ENCODE results near the gene COL24A1. TPM values are rescaled to one million over a fixed set of nuclear protein-coding genes. Genes with fewer than 3 reads are reported as not detected.

COL24A1 gene
- total RNA-seq, 4 donors from 2014 or later: 3.7 to 5.3 (median 4.4) TPM

- Histone ChIP-seq H3K27ac (replicated peaks in 1 of 4) (no peak overlapping the region), H3K36me3 (no peaks in the 10 kb centered on the region), H3K4me3 (no peak overlapping the region), H3K27me3 (no peaks in the 10 kb centered on the region), H3K9me3 (no peaks in the 10 kb centered on the region), H3K4me1 (peaks cover 0 to 10% (median 8%) of the 10 kb centered on the region in 4 donors)
- 30% methylated on average over 3 of the region's 3 CpGs for WGBS
- TF ChIP-seq POLR2AphosphoS5 (IDR thresholded peaks at IDR 0.05) (no peak), POLR2A (IDR thresholded peaks at IDR 0.05; ENCODE audit: low read depth) (no peak), EP300 (IDR thresholded peaks at IDR 0.05) (no peak), CTCF (IDR thresholded peaks at IDR 0.05) (no peak)
- no peak for DNase-seq (ENCODE audit: extremely low spot score)
- intact Hi-C loops (cut with DNase I): no loop called here
Observed at GRCh38 chr1:86140281-86140880, 16.2 kb downstream of the COL24A1 start.

- Histone ChIP-seq H3K36me3 (no peaks in the 10 kb centered on the region), H3K27ac (replicated peaks in 1 of 4) (no peak overlapping the region), H3K4me3 (no peak overlapping the region), H3K9me3 (no peaks in the 10 kb centered on the region), H3K27me3 (no peaks in the 10 kb centered on the region), H3K4me1 (peaks cover 0 to 10% (median 8%) of the 10 kb centered on the region in 4 donors)
- WGBS: 76% methylated on average over 3 of the region's 3 CpGs
- intact Hi-C loops (cut with DNase I): no loop called here
- DNase-seq (ENCODE audit: extremely low spot score): no peak
- TF ChIP-seq CTCF (IDR thresholded peaks at IDR 0.05): no peak
- TF ChIP-seq EP300 (IDR thresholded peaks at IDR 0.05): no peak
- TF ChIP-seq POLR2AphosphoS5 (IDR thresholded peaks at IDR 0.05): no peak
- no peak for TF ChIP-seq POLR2A (IDR thresholded peaks at IDR 0.05; ENCODE audit: low read depth)
Observed at GRCh38 chr1:86138746-86139145, 17.8 kb downstream of the COL24A1 start.

- intact Hi-C loops (cut with DNase I): no loop called here
- Histone ChIP-seq H3K9me3 (no peaks in the 10 kb centered on the region), H3K4me1 (peaks cover 0 to 10% (median 8%) of the 10 kb centered on the region in 4 donors), H3K27me3 (no peaks in the 10 kb centered on the region), H3K36me3 (no peaks in the 10 kb centered on the region), H3K4me3 (no peak overlapping the region), H3K27ac (replicated peaks in 1 of 4) (no peak overlapping the region)
- TF ChIP-seq EP300 (IDR thresholded peaks at IDR 0.05): no peak
- no peak for DNase-seq (ENCODE audit: extremely low spot score)
- WGBS: 16% methylated on average over 1 of the region's 1 CpG
Observed at GRCh38 chr1:86137436-86137835, 19.1 kb downstream of the COL24A1 start.

GRCh38 chr1:86119214-86119764, 37.3 kb downstream of the COL24A1 start:
- no peak for DNase-seq (ENCODE audit: extremely low spot score)
- no peak for TF ChIP-seq EP300 (IDR thresholded peaks at IDR 0.05)
- no peak for TF ChIP-seq CTCF (IDR thresholded peaks at IDR 0.05)
- TF ChIP-seq POLR2AphosphoS5 (IDR thresholded peaks at IDR 0.05): no peak
- no peak for TF ChIP-seq POLR2A (IDR thresholded peaks at IDR 0.05; ENCODE audit: low read depth)
- no peaks in the 10 kb centered on the region for H3K36me3 ChIP-seq
- H3K4me1 ChIP-seq: peaks cover 0 to 9% (median 7%) of the 10 kb centered on the region in 4 donors
- no peak overlapping the region for H3K27ac ChIP-seq (replicated peaks in 1 of 4)
- no peaks in the 10 kb centered on the region for H3K27me3 ChIP-seq
- no peak overlapping the region for H3K4me3 ChIP-seq
- WGBS: 98% methylated on average over 3 of the region's 3 CpGs
- no peaks in the 10 kb centered on the region for H3K9me3 ChIP-seq
- intact Hi-C loops (cut with DNase I): no loop called here

GRCh38 chr1:86114816-86115400, 41.7 kb downstream of the COL24A1 start:
- intact Hi-C loops (cut with DNase I): no loop called here
- TF ChIP-seq POLR2AphosphoS5 (IDR thresholded peaks at IDR 0.05): no peak
- TF ChIP-seq EP300 (IDR thresholded peaks at IDR 0.05): no peak
- no peak for TF ChIP-seq CTCF (IDR thresholded peaks at IDR 0.05)
- no peak for TF ChIP-seq POLR2A (IDR thresholded peaks at IDR 0.05; ENCODE audit: low read depth)
- no peaks in the 10 kb centered on the region for H3K27me3 ChIP-seq
- no peak for DNase-seq (ENCODE audit: extremely low spot score)
- H3K4me1 ChIP-seq: peaks cover 0 to 9% (median 7%) of the 10 kb centered on the region in 4 donors
- H3K4me3 ChIP-seq: no peak overlapping the region
- H3K27ac ChIP-seq (replicated peaks in 1 of 4): no peak overlapping the region
- 50% methylated on average over 4 of the region's 4 CpGs for WGBS
- no peaks in the 10 kb centered on the region for H3K36me3 ChIP-seq
- no peaks in the 10 kb centered on the region for H3K9me3 ChIP-seq
